KMS-11 (cell line): ENCODE data around the gene OR8K3.

Experiments
- H2AFZ ChIP-seq: fragments of 200-600 bp; sonication (generic); 2 replicates; pipeline ENCODE4 v1.6.1; 2016; ENCODE audit warnings: antibody characterized with exemption, mixed run types, low read depth
- H3K27ac ChIP-seq: fragments of 200-600 bp; sonication (generic); 2 replicates; pipeline ENCODE4 v1.6.1; 2016; ENCODE audit warnings: mild to moderate bottlenecking, mixed run types
- H3K27me3 ChIP-seq: fragments of 200-600 bp; sonication (generic); 2 replicates; pipeline ENCODE4 v1.6.1; 2017; ENCODE audit warnings: mild to moderate bottlenecking, low read depth, mixed run types, moderate library complexity; ENCODE audit not compliant: insufficient read depth
- H3K36me3 ChIP-seq: fragments of 200-600 bp; sonication (generic); 2 replicates; pipeline ENCODE4 v1.6.1; 2017; ENCODE audit warnings: mild to moderate bottlenecking, mixed run types; ENCODE audit not compliant: insufficient read depth
- H3K4me1 ChIP-seq: fragments of 200-600 bp; sonication (generic); 2 replicates; pipeline ENCODE4 v1.6.1; 2016; ENCODE audit warnings: mild to moderate bottlenecking, low read depth, mixed run types; ENCODE audit not compliant: poor library complexity, severe bottlenecking
- H3K4me2 ChIP-seq: fragments of 200-600 bp; sonication (generic); 2 replicates; pipeline ENCODE4 v1.7.0; 2016; ENCODE audit warnings: mild to moderate bottlenecking, mixed run types
- H3K4me3 ChIP-seq: fragments of 200-600 bp; sonication (generic); IDR thresholded peaks from 2 replicates; pipeline ENCODE4 v1.6.1; 2017; ENCODE audit warnings: low read depth, low read length, mixed read lengths; ENCODE audit not compliant: insufficient read depth
- H3K79me2 ChIP-seq: fragments of 200-600 bp; sonication (generic); 2 replicates; pipeline ENCODE4 v1.6.1; 2016; ENCODE audit warnings: low read depth, mixed run types; ENCODE audit not compliant: insufficient read depth
- H3K9ac ChIP-seq: fragments of 200-600 bp; sonication (generic); 2 replicates; pipeline ENCODE4 v1.6.1; 2016; ENCODE audit warnings: mild to moderate bottlenecking, mixed run types
- H4K20me1 ChIP-seq: fragments of 200-600 bp; sonication (generic); 2 replicates; pipeline ENCODE4 v1.6.1; 2016; ENCODE audit warnings: mild to moderate bottlenecking, mixed run types; ENCODE audit not compliant: insufficient read depth
- TF ChIP-seq, protein P1 (sequence below): fragments of 200-600 bp; sonication (generic); conservative IDR thresholded peaks from 2 replicates; pipeline ENCODE4 v1.6.1; 2017; ENCODE audit warnings: low read depth, mild to moderate bottlenecking, antibody characterized with exemption, low read length, moderate library complexity, mixed read lengths

The OR8K3 gene

DNA sequence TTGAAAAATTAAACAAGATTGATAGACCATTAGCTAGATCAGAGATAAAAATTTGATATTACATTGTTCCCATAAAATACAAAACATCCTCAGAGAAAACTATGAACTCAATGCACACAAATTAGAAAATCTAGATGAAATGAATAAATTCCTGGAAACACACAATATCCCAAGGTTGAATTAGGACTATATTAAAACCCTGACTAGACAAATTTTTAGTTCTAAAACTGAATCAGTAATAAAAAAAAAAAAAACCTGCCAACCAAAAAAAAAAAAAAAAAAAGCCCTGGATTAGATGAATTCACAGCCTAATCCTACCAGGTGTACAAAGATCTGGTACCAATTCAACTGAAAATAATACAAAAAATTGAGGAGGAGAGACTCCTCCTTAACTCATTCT lies 25.3 kb downstream of the OR8K3 start:
- H3K79me2 ChIP-seq: no peaks in the 10 kb centered on the region
- no peaks in the 10 kb centered on the region for H3K4me1 ChIP-seq
- TF ChIP-seq, protein P1, sequence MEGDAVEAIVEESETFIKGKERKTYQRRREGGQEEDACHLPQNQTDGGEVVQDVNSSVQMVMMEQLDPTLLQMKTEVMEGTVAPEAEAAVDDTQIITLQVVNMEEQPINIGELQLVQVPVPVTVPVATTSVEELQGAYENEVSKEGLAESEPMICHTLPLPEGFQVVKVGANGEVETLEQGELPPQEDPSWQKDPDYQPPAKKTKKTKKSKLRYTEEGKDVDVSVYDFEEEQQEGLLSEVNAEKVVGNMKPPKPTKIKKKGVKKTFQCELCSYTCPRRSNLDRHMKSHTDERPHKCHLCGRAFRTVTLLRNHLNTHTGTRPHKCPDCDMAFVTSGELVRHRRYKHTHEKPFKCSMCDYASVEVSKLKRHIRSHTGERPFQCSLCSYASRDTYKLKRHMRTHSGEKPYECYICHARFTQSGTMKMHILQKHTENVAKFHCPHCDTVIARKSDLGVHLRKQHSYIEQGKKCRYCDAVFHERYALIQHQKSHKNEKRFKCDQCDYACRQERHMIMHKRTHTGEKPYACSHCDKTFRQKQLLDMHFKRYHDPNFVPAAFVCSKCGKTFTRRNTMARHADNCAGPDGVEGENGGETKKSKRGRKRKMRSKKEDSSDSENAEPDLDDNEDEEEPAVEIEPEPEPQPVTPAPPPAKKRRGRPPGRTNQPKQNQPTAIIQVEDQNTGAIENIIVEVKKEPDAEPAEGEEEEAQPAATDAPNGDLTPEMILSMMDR: no peak
- H3K27me3 ChIP-seq: no peaks in the 10 kb centered on the region
- no peaks in the 10 kb centered on the region for H3K36me3 ChIP-seq
- H3K27ac ChIP-seq: no peak overlapping the region
- H4K20me1 ChIP-seq: no peaks in the 10 kb centered on the region
- no peak overlapping the region for H2AFZ ChIP-seq
- H3K9ac ChIP-seq: no peak overlapping the region
- no peak overlapping the region for H3K4me2 ChIP-seq
- H3K4me3 ChIP-seq: no peak overlapping the region

DNA sequence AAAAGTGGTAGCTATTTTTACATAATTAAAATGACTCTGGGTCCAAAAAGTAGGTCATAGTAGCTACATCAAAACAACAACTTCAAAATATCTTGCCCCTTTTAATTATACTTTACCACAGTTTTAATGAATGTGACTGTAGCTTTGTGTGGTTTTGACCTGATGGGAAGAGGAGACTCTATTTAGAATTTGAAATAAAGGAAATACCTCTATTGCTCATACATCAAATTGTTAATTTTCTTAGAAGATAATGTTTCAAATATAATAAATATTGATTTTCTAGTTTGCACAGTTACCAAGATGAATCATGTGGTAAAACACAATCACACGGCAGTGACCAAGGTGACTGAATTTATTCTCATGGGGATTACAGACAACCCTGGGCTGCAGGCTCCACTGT lies 30.8 kb downstream of the OR8K3 start, which contains the start of gene OR8K1:
Gene OR8K1 (plus strand): TSS at position 301 of the 400 bp plus-strand sequence. CDS start 0 bp downstream, at position 301.
- H3K36me3 ChIP-seq: no peaks in the 10 kb centered on the region
- no peaks in the 10 kb centered on the region for H4K20me1 ChIP-seq
- TF ChIP-seq, protein P1: no peak
- no peaks in the 10 kb centered on the region for H3K79me2 ChIP-seq
- H3K4me1 ChIP-seq: no peaks in the 10 kb centered on the region
- H3K27ac ChIP-seq: no peak within 1 kb of the TSS
- no peak within 1 kb of the TSS for H2AFZ ChIP-seq
- no peaks in the 10 kb centered on the region for H3K27me3 ChIP-seq
- H3K4me3 ChIP-seq: no peak within 1 kb of the TSS
- no peak within 1 kb of the TSS for H3K4me2 ChIP-seq
- H3K9ac ChIP-seq: no peak within 1 kb of the TSS

DNA sequence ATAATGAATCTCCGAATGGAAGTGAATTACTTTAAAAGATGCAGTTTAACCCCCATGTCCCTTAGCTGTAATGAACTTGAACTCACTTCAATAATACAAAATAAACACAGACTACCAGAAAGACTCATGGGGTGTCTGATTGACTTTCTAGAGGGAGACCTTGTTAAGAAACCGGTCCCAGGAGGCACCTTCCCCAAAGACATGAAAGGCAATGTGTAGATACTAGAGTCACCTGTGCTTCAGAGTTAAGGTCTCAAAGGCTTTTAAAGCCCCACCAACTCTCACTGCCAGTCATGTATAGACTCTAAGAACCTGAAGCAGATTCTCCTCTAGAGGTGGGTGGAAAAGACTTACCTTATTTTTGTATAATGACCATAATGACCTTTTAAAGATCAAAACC lies 39.0 kb downstream of the OR8K3 start, which contains the start of gene OR8J1:
Gene OR8J1 (plus strand): TSS at position 301 of the 400 bp plus-strand sequence. CDS start 5,956 bp downstream, outside the sequence.
- Histone ChIP-seq H4K20me1 (no peaks in the 10 kb centered on the region), H3K4me1 (no peaks in the 10 kb centered on the region), H3K79me2 (no peaks in the 10 kb centered on the region), H3K27ac (no peak within 1 kb of the TSS), H2AFZ (no peak within 1 kb of the TSS), H3K27me3 (no peaks in the 10 kb centered on the region), H3K4me3 (no peak within 1 kb of the TSS), H3K4me2 (no peak within 1 kb of the TSS), H3K36me3 (no peaks in the 10 kb centered on the region), H3K9ac (no peak within 1 kb of the TSS)
- TF ChIP-seq, protein P1: no peak
